Measurements from ENCODE around the gene MAP4K2. TPM values are rescaled to one million over a fixed set of nuclear protein-coding genes. Genes with fewer than 3 reads are reported as not detected.

MAP4K2 gene
- total and polyA plus RNA-seq, 2 of the 13 experiments (the other 11 are each of a cell fraction or from before 2014, with no cell fraction given) = 8.3 to 17.6 TPM

DNA sequence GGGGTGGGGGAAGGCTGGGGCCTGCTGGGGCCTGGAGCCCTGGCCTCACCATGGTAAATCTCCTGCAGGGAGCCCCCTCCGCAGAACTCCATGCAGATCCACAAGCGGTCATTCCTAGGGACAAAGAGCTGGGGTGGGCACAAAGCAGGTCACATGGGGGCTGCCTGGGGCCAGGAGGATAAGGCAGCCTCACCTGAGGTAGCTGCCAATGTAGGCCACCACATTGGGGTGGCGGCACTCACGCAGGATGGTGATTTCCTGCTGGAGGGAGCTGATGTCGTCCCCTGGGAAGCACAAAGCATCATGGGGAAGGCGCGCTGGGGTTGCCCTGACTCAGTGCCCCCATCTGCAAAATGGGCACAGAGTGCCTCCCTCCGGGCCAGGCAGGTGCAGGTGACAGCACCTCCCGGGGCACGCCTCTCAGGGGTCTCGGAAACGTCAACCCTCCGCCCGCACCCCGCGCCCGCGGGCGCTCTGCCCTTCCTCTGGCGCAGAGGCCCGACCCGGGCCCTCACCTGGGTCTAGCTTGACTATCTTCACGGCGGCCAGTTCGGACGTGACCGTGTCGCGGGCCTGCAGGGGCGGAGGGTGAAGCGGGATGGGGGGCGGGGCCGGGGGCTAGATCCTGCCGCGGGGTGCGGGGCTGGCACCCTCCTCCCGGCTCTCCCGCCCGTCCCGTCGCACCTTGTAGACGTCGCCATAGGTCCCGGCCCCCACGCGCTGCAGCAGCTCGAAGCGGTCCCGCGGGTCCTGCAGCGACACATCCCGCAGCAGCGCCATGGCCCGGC, 450 bp downstream of the MAP4K2 start (continued):
- TF ChIP-seq, protein P1, sequence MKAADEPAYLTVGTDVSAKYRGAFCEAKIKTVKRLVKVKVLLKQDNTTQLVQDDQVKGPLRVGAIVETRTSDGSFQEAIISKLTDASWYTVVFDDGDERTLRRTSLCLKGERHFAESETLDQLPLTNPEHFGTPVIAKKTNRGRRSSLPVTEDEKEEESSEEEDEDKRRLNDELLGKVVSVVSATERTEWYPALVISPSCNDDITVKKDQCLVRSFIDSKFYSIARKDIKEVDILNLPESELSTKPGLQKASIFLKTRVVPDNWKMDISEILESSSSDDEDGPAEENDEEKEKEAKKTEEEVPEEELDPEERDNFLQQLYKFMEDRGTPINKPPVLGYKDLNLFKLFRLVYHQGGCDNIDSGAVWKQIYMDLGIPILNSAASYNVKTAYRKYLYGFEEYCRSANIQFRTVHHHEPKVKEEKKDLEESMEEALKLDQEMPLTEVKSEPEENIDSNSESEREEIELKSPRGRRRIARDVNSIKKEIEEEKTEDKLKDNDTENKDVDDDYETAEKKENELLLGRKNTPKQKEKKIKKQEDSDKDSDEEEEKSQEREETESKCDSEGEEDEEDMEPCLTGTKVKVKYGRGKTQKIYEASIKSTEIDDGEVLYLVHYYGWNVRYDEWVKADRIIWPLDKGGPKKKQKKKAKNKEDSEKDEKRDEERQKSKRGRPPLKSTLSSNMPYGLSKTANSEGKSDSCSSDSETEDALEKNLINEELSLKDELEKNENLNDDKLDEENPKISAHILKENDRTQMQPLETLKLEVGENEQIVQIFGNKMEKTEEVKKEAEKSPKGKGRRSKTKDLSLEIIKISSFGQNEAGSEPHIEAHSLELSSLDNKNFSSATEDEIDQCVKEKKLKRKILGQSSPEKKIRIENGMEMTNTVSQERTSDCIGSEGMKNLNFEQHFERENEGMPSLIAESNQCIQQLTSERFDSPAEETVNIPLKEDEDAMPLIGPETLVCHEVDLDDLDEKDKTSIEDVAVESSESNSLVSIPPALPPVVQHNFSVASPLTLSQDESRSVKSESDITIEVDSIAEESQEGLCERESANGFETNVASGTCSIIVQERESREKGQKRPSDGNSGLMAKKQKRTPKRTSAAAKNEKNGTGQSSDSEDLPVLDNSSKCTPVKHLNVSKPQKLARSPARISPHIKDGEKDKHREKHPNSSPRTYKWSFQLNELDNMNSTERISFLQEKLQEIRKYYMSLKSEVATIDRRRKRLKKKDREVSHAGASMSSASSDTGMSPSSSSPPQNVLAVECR (CRISPR knock-in tag; IDR thresholded peaks at IDR 0.05; ENCODE audit: borderline replicate concordance) = 0 out of 2 replicates have a peak, but pooled peaks have one; percentile 8
- TF ChIP-seq ZNF260 (CRISPR knock-in tag; IDR thresholded peaks at IDR 0.05; ENCODE audit: borderline replicate concordance, low read depth) (no peak), ZNF24 (IDR thresholded peaks at IDR 0.05) (no peak), SP1 (IDR thresholded peaks at IDR 0.05) (no peak), SP1 (CRISPR knock-in tag; IDR thresholded peaks at IDR 0.05) (peak; percentile 3; the same call in 1 of the 2 replicates), NAIF1 (CRISPR knock-in tag; IDR thresholded peaks at IDR 0.05; ENCODE audit: borderline replicate concordance) (no peak), CCDC6 (CRISPR knock-in tag; IDR thresholded peaks at IDR 0.05) (no peak), ZNF816 (CRISPR knock-in tag; IDR thresholded peaks at IDR 0.05; ENCODE audit: borderline replicate concordance) (no peak), SOX5 (CRISPR knock-in tag; IDR thresholded peaks at IDR 0.05; ENCODE audit: borderline replicate concordance) (no peak), ONECUT2 (CRISPR knock-in tag; IDR thresholded peaks at IDR 0.05) (no peak), PHF8 (CRISPR knock-in tag; IDR thresholded peaks at IDR 0.05) (0 out of 2 replicates have a peak, but pooled peaks have one; percentile 36), ISX (CRISPR knock-in tag; conservative IDR thresholded peaks at IDR 0.05) (no peak), KDM1A (CRISPR knock-in tag; IDR thresholded peaks at IDR 0.05) (0 out of 2 replicates have a peak, but pooled peaks have one; percentile 49), ATF7-NPFF (CRISPR knock-in tag; IDR thresholded peaks at IDR 0.05; ENCODE audit: low read depth) (0 out of 2 replicates have a peak, but pooled peaks have one; percentile 25), JUN (CRISPR knock-in tag; IDR thresholded peaks at IDR 0.05) (no peak), HDAC1 (CRISPR knock-in tag; IDR thresholded peaks at IDR 0.05) (0 out of 2 replicates have a peak, but pooled peaks have one; percentile 4)
- TF ChIP-seq, protein P2, sequence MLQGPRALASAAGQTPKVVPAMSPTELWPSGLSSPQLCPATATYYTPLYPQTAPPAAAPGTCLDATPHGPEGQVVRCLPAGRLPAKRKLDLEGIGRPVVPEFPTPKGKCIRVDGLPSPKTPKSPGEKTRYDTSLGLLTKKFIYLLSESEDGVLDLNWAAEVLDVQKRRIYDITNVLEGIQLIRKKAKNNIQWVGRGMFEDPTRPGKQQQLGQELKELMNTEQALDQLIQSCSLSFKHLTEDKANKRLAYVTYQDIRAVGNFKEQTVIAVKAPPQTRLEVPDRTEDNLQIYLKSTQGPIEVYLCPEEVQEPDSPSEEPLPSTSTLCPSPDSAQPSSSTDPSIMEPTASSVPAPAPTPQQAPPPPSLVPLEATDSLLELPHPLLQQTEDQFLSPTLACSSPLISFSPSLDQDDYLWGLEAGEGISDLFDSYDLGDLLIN (CRISPR knock-in tag; IDR thresholded peaks at IDR 0.05; ENCODE audit: borderline replicate concordance) = no peak
- TF ChIP-seq, protein P3, sequence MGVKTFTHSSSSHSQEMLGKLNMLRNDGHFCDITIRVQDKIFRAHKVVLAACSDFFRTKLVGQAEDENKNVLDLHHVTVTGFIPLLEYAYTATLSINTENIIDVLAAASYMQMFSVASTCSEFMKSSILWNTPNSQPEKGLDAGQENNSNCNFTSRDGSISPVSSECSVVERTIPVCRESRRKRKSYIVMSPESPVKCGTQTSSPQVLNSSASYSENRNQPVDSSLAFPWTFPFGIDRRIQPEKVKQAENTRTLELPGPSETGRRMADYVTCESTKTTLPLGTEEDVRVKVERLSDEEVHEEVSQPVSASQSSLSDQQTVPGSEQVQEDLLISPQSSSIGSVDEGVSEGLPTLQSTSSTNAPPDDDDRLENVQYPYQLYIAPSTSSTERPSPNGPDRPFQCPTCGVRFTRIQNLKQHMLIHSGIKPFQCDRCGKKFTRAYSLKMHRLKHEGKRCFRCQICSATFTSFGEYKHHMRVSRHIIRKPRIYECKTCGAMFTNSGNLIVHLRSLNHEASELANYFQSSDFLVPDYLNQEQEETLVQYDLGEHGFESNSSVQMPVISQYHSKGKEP (CRISPR knock-in tag; IDR thresholded peaks at IDR 0.05) = no peak
- TF ChIP-seq, protein P4, sequence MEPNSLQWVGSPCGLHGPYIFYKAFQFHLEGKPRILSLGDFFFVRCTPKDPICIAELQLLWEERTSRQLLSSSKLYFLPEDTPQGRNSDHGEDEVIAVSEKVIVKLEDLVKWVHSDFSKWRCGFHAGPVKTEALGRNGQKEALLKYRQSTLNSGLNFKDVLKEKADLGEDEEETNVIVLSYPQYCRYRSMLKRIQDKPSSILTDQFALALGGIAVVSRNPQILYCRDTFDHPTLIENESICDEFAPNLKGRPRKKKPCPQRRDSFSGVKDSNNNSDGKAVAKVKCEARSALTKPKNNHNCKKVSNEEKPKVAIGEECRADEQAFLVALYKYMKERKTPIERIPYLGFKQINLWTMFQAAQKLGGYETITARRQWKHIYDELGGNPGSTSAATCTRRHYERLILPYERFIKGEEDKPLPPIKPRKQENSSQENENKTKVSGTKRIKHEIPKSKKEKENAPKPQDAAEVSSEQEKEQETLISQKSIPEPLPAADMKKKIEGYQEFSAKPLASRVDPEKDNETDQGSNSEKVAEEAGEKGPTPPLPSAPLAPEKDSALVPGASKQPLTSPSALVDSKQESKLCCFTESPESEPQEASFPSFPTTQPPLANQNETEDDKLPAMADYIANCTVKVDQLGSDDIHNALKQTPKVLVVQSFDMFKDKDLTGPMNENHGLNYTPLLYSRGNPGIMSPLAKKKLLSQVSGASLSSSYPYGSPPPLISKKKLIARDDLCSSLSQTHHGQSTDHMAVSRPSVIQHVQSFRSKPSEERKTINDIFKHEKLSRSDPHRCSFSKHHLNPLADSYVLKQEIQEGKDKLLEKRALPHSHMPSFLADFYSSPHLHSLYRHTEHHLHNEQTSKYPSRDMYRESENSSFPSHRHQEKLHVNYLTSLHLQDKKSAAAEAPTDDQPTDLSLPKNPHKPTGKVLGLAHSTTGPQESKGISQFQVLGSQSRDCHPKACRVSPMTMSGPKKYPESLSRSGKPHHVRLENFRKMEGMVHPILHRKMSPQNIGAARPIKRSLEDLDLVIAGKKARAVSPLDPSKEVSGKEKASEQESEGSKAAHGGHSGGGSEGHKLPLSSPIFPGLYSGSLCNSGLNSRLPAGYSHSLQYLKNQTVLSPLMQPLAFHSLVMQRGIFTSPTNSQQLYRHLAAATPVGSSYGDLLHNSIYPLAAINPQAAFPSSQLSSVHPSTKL (CRISPR knock-in tag; IDR thresholded peaks at IDR 0.05) = no peak
